ENCODE data around the gene ARHGAP19. TPM values are rescaled to one million over a fixed set of nuclear protein-coding genes. Genes with fewer than 3 reads are reported as not detected.

The ARHGAP19 gene
- total and polyA plus RNA-seq, 9 of the 15 experiments (the other 6 are each of a cell fraction or from before 2014, with no cell fraction given) = 14.8 to 49.5 (median 26.8) TPM

- no peak for TF ChIP-seq ZNF518B (CRISPR knock-in tag; IDR thresholded peaks at IDR 0.05)
- TF ChIP-seq DIDO1 (tag; IDR thresholded peaks at IDR 0.05; ENCODE audit: low read depth) = no peak
- TF ChIP-seq ZNF23 (CRISPR knock-in tag; IDR thresholded peaks at IDR 0.05) = no peak
- TF ChIP-seq SP2 (IDR thresholded peaks at IDR 0.05; ENCODE audit: extremely low read depth, low read depth, low read length, poor library complexity, severe bottlenecking) = peak; percentile 59
- 0 out of 2 replicates have a peak, but pooled peaks have one; percentile 25 for TF ChIP-seq HDAC2 (IDR thresholded peaks at IDR 0.05)
- TF ChIP-seq, protein P1, sequence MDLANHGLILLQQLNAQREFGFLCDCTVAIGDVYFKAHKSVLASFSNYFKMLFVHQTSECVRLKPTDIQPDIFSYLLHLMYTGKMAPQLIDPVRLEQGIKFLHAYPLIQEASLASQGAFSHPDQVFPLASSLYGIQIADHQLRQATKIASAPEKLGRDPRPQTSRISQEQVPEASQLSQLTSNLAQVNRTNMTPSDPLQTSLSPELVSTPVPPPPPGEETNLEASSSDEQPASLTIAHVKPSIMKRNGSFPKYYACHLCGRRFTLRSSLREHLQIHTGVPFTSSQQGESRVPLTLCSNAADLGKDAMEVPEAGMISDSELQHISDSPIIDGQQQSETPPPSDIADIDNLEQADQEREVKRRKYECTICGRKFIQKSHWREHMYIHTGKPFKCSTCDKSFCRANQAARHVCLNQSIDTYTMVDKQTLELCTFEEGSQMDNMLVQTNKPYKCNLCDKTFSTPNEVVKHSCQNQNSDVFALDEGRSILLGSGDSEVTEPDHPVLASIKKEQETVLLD (IDR thresholded peaks at IDR 0.05) = no peak
- peak; percentile 87 for TF ChIP-seq EP400 (IDR thresholded peaks at IDR 0.05)
- no peak for TF ChIP-seq ARNT (IDR thresholded peaks at IDR 0.05)
- no peak for TF ChIP-seq GTF2F1 (IDR thresholded peaks at IDR 0.05; ENCODE audit: low read depth, low read length)
- TF ChIP-seq PHF8 (IDR thresholded peaks at IDR 0.05; ENCODE audit: borderline replicate concordance, low read length) = peak; percentile 80; the same call in 1 of the 2 replicates
- TF ChIP-seq POLR2G (IDR thresholded peaks at IDR 0.05; ENCODE audit: low read depth, low read length) = peak; percentile 92
- TF ChIP-seq ZNF263 (CRISPR knock-in tag; IDR thresholded peaks at IDR 0.05; ENCODE audit: borderline replicate concordance) = no peak
- no peak for TF ChIP-seq ZNF133 (CRISPR knock-in tag; IDR thresholded peaks at IDR 0.05)
- no peak for TF ChIP-seq ZNF592 (IDR thresholded peaks at IDR 0.05)
- no peak for TF ChIP-seq SLC30A9 (CRISPR knock-in tag; IDR thresholded peaks at IDR 0.05)
Observed at GRCh38 chr10:97292097-97292861, at the start of gene ARHGAP19 (continued).

All from K562 (cell line).